RWPE1 (cell line): ENCODE measurements around the gene EYS.

ENCODE experiments used
- CTCF ChIA-PET: fragments of 350-600 bp; sonication (Branson Sonifier 250); formaldehyde crosslinking; extraction: SDS; loops from one replicate; lab custom pipeline; 2021; lab: Yijun Ruan, JAX
- POLR2A ChIA-PET: fragments of 400-600 bp; formaldehyde crosslinking; extraction: SDS; loops from one replicate; lab custom pipeline; 2020; ENCODE audit warnings: antibody characterized with exemption; ENCODE audit not compliant: low non-redundant PET; lab: Yijun Ruan, JAX
- DNase-seq: peaks from one replicate; pipeline ENCODE4 v3.0.0; 2012; ENCODE audit warnings: low spot score
- H3K27ac ChIP-seq: fragments of 450-650 bp; 2 replicates; pipeline ENCODE4 v1.5.1; 2017
- CTCF ChIP-seq: fragments of 450-650 bp; conservative IDR thresholded peaks from 2 replicates; pipeline ENCODE4 v1.5.1; 2017; ENCODE audit warnings: low read depth, mild to moderate bottlenecking

EYS gene

DNA sequence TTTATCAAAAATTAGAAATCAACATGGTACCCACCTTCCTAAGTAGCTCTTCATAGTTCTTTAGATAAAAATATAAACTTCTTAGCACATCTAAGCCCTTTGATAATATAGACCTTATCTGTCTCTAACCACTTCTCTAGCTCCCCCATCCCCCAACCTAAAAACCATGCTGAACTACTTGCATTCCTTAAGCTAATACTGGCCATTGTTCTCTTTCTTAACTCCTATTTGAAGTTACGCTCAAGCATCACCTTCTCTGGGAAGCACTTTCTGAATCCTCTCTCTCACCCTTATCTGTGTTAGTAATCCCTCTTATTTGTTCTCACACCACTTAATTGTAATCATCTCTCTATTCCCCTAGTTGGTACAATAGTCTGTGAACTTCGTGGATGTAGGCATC lies 1918.5 kb downstream of the EYS start:
- ChIA-PET CTCF (interaction anchor here (0.6 kb wide), 1 partner anchor 9 kb away, joined by 4 read pairs; no protein-coding TSS in a partner anchor), POLR2A (no interaction called here)
- no peak overlapping the region for H3K27ac ChIP-seq
- no peak for TF ChIP-seq CTCF
- no peak for DNase-seq

GRCh38 chr6:63787021-63787420 lies 1920.0 kb downstream of the EYS start:
- no peak for TF ChIP-seq CTCF
- DNase-seq: no peak
- CTCF ChIA-PET: no interaction called here

DNA sequence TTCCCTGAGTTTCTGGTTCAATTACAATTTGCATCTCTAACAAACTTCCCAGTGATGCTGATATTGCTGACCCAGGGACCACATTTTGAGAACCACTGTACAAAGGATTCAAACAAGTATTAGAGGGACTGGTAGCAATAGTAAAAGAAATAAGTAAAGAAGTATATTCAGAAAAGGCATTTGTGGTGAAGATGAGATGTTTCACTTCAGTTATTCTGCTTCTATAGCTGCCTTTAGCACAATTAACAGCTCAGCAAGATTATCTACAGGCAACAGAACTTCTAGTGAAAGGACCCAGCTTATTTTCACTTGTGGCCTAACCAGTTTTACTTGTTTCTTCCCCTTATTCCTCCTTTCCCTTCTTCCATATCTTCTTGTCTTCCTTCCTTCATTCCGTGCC lies 1922.0 kb downstream of the EYS start:
- CTCF ChIA-PET: no interaction called here
- POLR2A ChIA-PET: no interaction called here
- no peak overlapping the region for H3K27ac ChIP-seq
- DNase-seq: no peak
- no peak for TF ChIP-seq CTCF

More at GRCh38 chr6:63787021-63787420, 1920.0 kb downstream of the EYS start:
- H3K27ac ChIP-seq: no peak overlapping the region
- POLR2A ChIA-PET: no interaction called here

GRCh38 chr6:63783096-63783495 lies 1923.9 kb downstream of the EYS start:
- ChIA-PET CTCF (no interaction called here), POLR2A (no interaction called here)
- no peak for TF ChIP-seq CTCF
- no peak for DNase-seq
- H3K27ac ChIP-seq: no peak overlapping the region

- POLR2A ChIA-PET: no interaction called here
- no peak for DNase-seq
- TF ChIP-seq CTCF: no peak
- H3K27ac ChIP-seq: no peak overlapping the region
- CTCF ChIA-PET: interaction anchor here (0.6 kb wide), 1 partner anchor 422 kb away, joined by 3 read pairs; no protein-coding TSS in a partner anchor
These were observed 1932.1 kb downstream of the EYS start for GRCh38 chr6:63774961-63775360.

- no peak overlapping the region for H3K27ac ChIP-seq
- CTCF ChIA-PET: no interaction called here
- POLR2A ChIA-PET: no interaction called here
- no peak for TF ChIP-seq CTCF
- DNase-seq: no peak
These were observed 1933.8 kb downstream of the EYS start for GRCh38 chr6:63773200-63773599.

DNA sequence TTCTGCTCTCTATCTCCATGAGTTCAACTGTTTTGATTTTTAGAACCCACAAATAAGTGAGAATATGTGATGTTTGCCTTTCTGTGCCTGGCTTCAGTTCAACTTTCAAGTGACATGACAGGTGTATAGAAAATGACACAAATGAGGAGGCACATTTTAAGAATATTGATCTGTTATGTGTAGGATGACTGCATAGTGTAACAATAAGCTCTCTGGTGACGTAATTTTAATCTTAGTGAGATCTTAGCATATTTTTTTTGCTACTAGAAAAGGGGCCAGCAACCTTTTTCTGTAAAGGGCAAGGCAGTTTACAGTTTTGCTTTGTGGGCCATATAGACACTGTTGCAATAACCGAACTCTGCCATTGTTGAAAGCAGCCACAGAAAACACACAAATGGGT lies 1941.2 kb downstream of the EYS start:
- DNase-seq: no peak
- CTCF ChIA-PET: no interaction called here
- POLR2A ChIA-PET: no interaction called here
- TF ChIP-seq CTCF: no peak
- no peak overlapping the region for H3K27ac ChIP-seq
